K562 (cell line): Measurements from ENCODE around the gene FBXW10B. TPM values are rescaled to one million over a fixed set of nuclear protein-coding genes. Genes with fewer than 3 reads are reported as not detected.

ENCODE experiments used
- ARID3B ChIP-seq: fragments of 250-450 bp; sonication (Bioruptor Pico); IDR thresholded peaks from 2 replicates; pipeline ENCODE4 v1.4.0; 2020; ENCODE audit warnings: borderline replicate concordance
- ATF2 ChIP-seq: sonication (generic); formaldehyde crosslinking; IDR thresholded peaks from 2 replicates; pipeline ENCODE4 v1.8.1; 2022; ENCODE audit warnings: missing genetic modification reagents
- ATF3 ChIP-seq, 2 experiments: fragments of 450-650 bp in 1 of 2; sonication (generic) in 1 of 2; formaldehyde crosslinking in 1 of 2; IDR thresholded peaks in 1 of 2; conservative IDR thresholded peaks in 1 of 2; 2 replicates each; pipeline versions ENCODE4 v1.6.1 to v1.8.1; 2016 to 2023; ENCODE audit warnings: mild to moderate bottlenecking in 2 of 2, moderate library complexity in 2 of 2, inconsistent platforms in 1 of 2, missing genetic modification reagents in 1 of 2
- CBX8 ChIP-seq: fragments of 200-600 bp; sonication (generic); IDR thresholded peaks from 2 replicates; pipeline ENCODE4 v1.6.1; 2012; ENCODE audit warnings: borderline replicate concordance, mixed run types, low read depth, mild to moderate bottlenecking, moderate library complexity, mixed read lengths, low read length, control low read depth, inconsistent platforms; ENCODE audit not compliant: poor library complexity, severe bottlenecking; ENCODE audit errors: extremely low read depth
- CCAR2 ChIP-seq: fragments of 200-400 bp; formaldehyde crosslinking; IDR thresholded peaks from 2 replicates; pipeline ENCODE4 v1.6.1; 2017; ENCODE audit warnings: mild to moderate bottlenecking, low read depth, low read length
- DMBX1 ChIP-seq: fragments of 250-450 bp; sonication (Bioruptor Pico); IDR thresholded peaks from 2 replicates; pipeline ENCODE4 v1.8.0; 2022; ENCODE audit warnings: inconsistent platforms, mild to moderate bottlenecking, moderate library complexity, borderline replicate concordance
- ESRRB ChIP-seq: fragments of 250-450 bp; sonication (Bioruptor Pico); IDR thresholded peaks from 2 replicates; pipeline ENCODE4 v1.5.0; 2020; ENCODE audit warnings: mild to moderate bottlenecking, moderate library complexity, borderline replicate concordance
- ETV1 ChIP-seq: fragments of 450-650 bp; conservative IDR thresholded peaks from 2 replicates; pipeline ENCODE4 v1.6.1; 2016; ENCODE audit warnings: missing genetic modification characterization, control low read depth, low read depth, missing compliant biosample characterization
- GTF2B ChIP-seq: IDR thresholded peaks from 2 replicates; pipeline ENCODE4 v1.6.1; 2011; ENCODE audit not compliant: insufficient read length; ENCODE audit errors: extremely low read depth
- HDAC2 ChIP-seq: fragments of 450-650 bp; IDR thresholded peaks from 2 replicates; pipeline ENCODE4 v1.6.1; 2016; ENCODE audit warnings: mild to moderate bottlenecking
- NFATC3 ChIP-seq: fragments of 450-650 bp; IDR thresholded peaks from 2 replicates; pipeline ENCODE4 v1.6.1; 2017; ENCODE audit warnings: mild to moderate bottlenecking
- NRF1 ChIP-seq, 2 experiments: fragments of 450-650 bp; IDR thresholded peaks in 1 of 2; conservative IDR thresholded peaks in 1 of 2; 2 replicates each; pipeline ENCODE4 v1.6.1; 2014; ENCODE audit warnings: mild to moderate bottlenecking in 2 of 2
- RB1 ChIP-seq: fragments of 450-650 bp; IDR thresholded peaks from 2 replicates; pipeline ENCODE4 v1.6.1; 2017; ENCODE audit warnings: low read depth, mild to moderate bottlenecking
- RBM34 ChIP-seq: fragments of 200-400 bp; formaldehyde crosslinking; IDR thresholded peaks from 2 replicates; pipeline ENCODE4 v1.6.1; 2018; ENCODE audit warnings: low read length, borderline replicate concordance; ENCODE audit not compliant: insufficient read depth
- SRSF7 ChIP-seq: fragments of 200-400 bp; formaldehyde crosslinking; optimal IDR thresholded peaks from 2 replicates; pipeline ENCODE3; 2017; ENCODE audit warnings: mild to moderate bottlenecking, low read depth, low read length
- TOE1 ChIP-seq, 2 experiments: fragments of 450-650 bp in 1 of 2; sonication (generic) in 1 of 2; formaldehyde crosslinking in 1 of 2; IDR thresholded peaks; 2 replicates each; pipeline versions ENCODE4 v1.7.1 to v1.8.0; 2016 to 2022; ENCODE audit warnings: borderline replicate concordance in 2 of 2, mild to moderate bottlenecking in 2 of 2, antibody characterized with exemption in 1 of 2, inconsistent platforms in 1 of 2, low read depth in 1 of 2, missing genetic modification reagents in 1 of 2, moderate library complexity in 1 of 2
- ZNF140 ChIP-seq: fragments of 250-450 bp; sonication (Bioruptor Pico); IDR thresholded peaks from 2 replicates; pipeline ENCODE4 v1.8.0; 2021; ENCODE audit warnings: moderate library complexity, mild to moderate bottlenecking, inconsistent platforms
- ZNF253 ChIP-seq: fragments of 250-450 bp; sonication (Bioruptor Pico); conservative IDR thresholded peaks from 2 replicates; pipeline ENCODE4 v1.6.1; 2021; ENCODE audit warnings: mild to moderate bottlenecking
- ZNF354B ChIP-seq: fragments of 250-450 bp; sonication (Bioruptor Pico); IDR thresholded peaks from 2 replicates; pipeline ENCODE4 v1.4.0; 2020
- ZNF398 ChIP-seq: fragments of 250-450 bp; sonication (Bioruptor Pico); IDR thresholded peaks from 2 replicates; pipeline ENCODE4 v1.8.0; 2021; ENCODE audit warnings: moderate library complexity, mild to moderate bottlenecking, inconsistent platforms
- ZNF561 ChIP-seq: fragments of 450-650 bp; formaldehyde crosslinking; conservative IDR thresholded peaks from 2 replicates; pipeline ENCODE4 v1.4.0; 2020; ENCODE audit warnings: mild to moderate bottlenecking, moderate library complexity
- ZSCAN29 ChIP-seq: fragments of 450-650 bp; IDR thresholded peaks from 2 replicates; pipeline ENCODE4 v1.6.1; 2017
- polyA plus RNA-seq, 8 experiments: library from polyadenylated mRNA; depleted of rRNA in 4 of 8; stranded (reverse) in 5 of 8; unstranded in 3 of 8; fragments of >200 nt; fragmentation: Nextera tagmentation in 2 of 8; fragmentation: Illumina TruSeq in 1 of 8; extraction: Ambion mirVana in 2 of 8; extraction: Trizol in 1 of 8; gene quantifications; 2 replicates each; pipeline versions ENCODE4 v1.2.1 to v1.2.3, GENCODE V29; 2011 to 2014; ENCODE audit warnings: inconsistent platforms in 1 of 8, missing spikeins in 1 of 8
- total RNA-seq, 7 experiments: library from RNA; depleted of rRNA in 6 of 7; stranded (reverse); fragments of >200 nt in 6 of 7; fragmentation: Illumina TruSeq in 2 of 7; extraction: Trizol in 2 of 7; gene quantifications; 2 replicates each; pipeline versions ENCODE4 v1.2.1 to v1.2.3, GENCODE V29; 2011 to 2021; ENCODE audit warnings: low replicate concordance in 1 of 7

The FBXW10B gene
- total and polyA plus RNA-seq, 9 of the 15 experiments (the other 6 are each of a cell fraction or from before 2014, with no cell fraction given) = 0.11 to 0.33 (median 0.16) TPM; not detected in 5

- TF ChIP-seq ZNF398 (CRISPR knock-in tag) (no peak), DMBX1 (no peak), GTF2B (no peak), ATF3 (IDR thresholded peaks at IDR 0.05) (no peak), ATF3 (CRISPR knock-in tag; conservative IDR thresholded peaks at IDR 0.05) (no peak), ZNF253 (CRISPR knock-in tag) (no peak), ZNF140 (CRISPR knock-in tag) (no peak), HDAC2 (no peak), ZNF561 (CRISPR knock-in tag) (no peak), ZNF354B (no peak), ETV1 (peak; percentile 37; the same call in 1 of the 2 replicates), ESRRB (CRISPR knock-in tag) (no peak), ZSCAN29 (no peak), SRSF7 (no peak), RB1 (no peak), NFATC3 (no peak), CCAR2 (no peak), NRF1 (conservative IDR thresholded peaks at IDR 0.05 in 1 of 2, IDR thresholded peaks at IDR 0.05 in 1 of 2) (no peak), ARID3B (CRISPR knock-in tag) (no peak), ATF2 (CRISPR knock-in tag) (no peak), TOE1 (IDR thresholded peaks at IDR 0.05; ENCODE audit: borderline replicate concordance) (no peak), TOE1 (CRISPR knock-in tag; IDR thresholded peaks at IDR 0.05; ENCODE audit: borderline replicate concordance, low read depth) (no peak), CBX8 (no peak), RBM34 (no peak)
These were observed 28.9 kb upstream of the FBXW10B start (continued) for GRCh38 chr17:15648386-15648785.
